Activated T-cell treated with anti-CD3 and anti-CD28 coated beads, Interleukin-2, amount 50 U/mL, for 4 hours (primary cell): ENCODE measurements around the gene RPL29. TPM values are rescaled to one million over a fixed set of nuclear protein-coding genes. Genes with fewer than 3 reads are reported as not detected.
A peak's percentile ranks its signal among the peaks of the same experiment; 100 is the strongest.

Experiments
- ATAC-seq, 2 donors: fragments of 200-7000 bp; cut with Tn5 transposase; one replicate each; pipeline ENCODE4 v1.10.0; 2021
- DNase-seq: peaks from one replicate; pipeline ENCODE4 v3.0.0-alpha.2; 2020
- H3K27me3 Mint-ChIP-seq: one replicate; pipeline ENCODE4 v1.8.0; 2021; ENCODE audit warnings: low read depth, mixed read lengths
- H3K36me3 Mint-ChIP-seq: one replicate; pipeline ENCODE4 v1.8.0; 2022; ENCODE audit warnings: mixed read lengths; ENCODE audit not compliant: insufficient read depth
- H3K4me1 Mint-ChIP-seq: one replicate; pipeline ENCODE4 v1.8.0; 2021; ENCODE audit warnings: low read depth, mixed read lengths
- H3K4me3 Mint-ChIP-seq: one replicate; pipeline ENCODE4 v1.8.0; 2021; ENCODE audit warnings: mild to moderate bottlenecking, moderate library complexity, mixed read lengths
- H3K9me3 Mint-ChIP-seq: one replicate; pipeline ENCODE4 v1.8.0; 2021; ENCODE audit warnings: mixed read lengths
- total RNA-seq, 3 donors: library from RNA; stranded (reverse); gene quantifications; one replicate each; pipeline ENCODE4 v1.2.1, GENCODE V29; 2021

The RPL29 gene
- total RNA-seq, 3 donors from 2014 or later: 1,732 to 1,841 (median 1,813) TPM

GRCh38 chr3:51961602-51962569 lies 33.8 kb downstream of the RPL29 start:
- Mint-ChIP-seq H3K4me1 (peaks cover 6% of the 10 kb centered on the region), H3K9me3 (no peaks in the 10 kb centered on the region), H3K27me3 (peaks cover under 1% of the 10 kb centered on the region), H3K4me3 (no peak overlapping the region), H3K36me3 (peaks cover 7% of the 10 kb centered on the region)
- DNase-seq (no peak), ATAC-seq (no peak)

DNA sequence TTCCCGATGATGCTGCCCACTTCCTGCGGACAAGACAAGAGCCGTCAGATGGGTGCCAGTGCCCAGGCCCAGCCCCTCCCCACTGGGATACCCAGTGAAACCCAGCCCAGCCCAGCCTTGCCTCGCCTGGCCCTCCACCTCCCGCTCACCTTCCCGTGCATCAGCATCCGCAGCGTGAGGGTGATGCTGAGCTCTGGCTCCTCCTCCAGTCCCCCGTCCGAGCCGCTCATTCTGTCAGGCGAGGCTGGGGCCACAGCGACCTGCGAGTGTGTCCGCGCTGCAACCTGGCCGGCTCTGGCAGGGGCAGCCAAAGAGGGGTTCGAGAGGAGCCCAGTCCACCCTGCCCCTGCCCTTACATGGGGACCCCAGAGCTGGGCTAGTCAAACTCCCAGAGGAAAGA lies 34.7 kb downstream of the RPL29 start:
- H3K27me3 Mint-ChIP-seq: peaks cover 6% of the 10 kb centered on the region
- peaks cover 8% of the 10 kb centered on the region for H3K4me1 Mint-ChIP-seq
- peaks cover 7% of the 10 kb centered on the region for H3K36me3 Mint-ChIP-seq
- H3K4me3 Mint-ChIP-seq: no peak overlapping the region
- H3K9me3 Mint-ChIP-seq: no peaks in the 10 kb centered on the region
- DNase-seq: no peak
- ATAC-seq: no peak

- H3K4me3 Mint-ChIP-seq: no peak overlapping the region
- H3K4me1 Mint-ChIP-seq: peaks cover 8% of the 10 kb centered on the region
- H3K9me3 Mint-ChIP-seq: no peaks in the 10 kb centered on the region
- no peak for ATAC-seq
- DNase-seq: no peak
- peaks cover 7% of the 10 kb centered on the region for H3K36me3 Mint-ChIP-seq
- peaks cover 6% of the 10 kb centered on the region for H3K27me3 Mint-ChIP-seq
Observed at GRCh38 chr3:51960386-51960785, 35.3 kb downstream of the RPL29 start.

DNA sequence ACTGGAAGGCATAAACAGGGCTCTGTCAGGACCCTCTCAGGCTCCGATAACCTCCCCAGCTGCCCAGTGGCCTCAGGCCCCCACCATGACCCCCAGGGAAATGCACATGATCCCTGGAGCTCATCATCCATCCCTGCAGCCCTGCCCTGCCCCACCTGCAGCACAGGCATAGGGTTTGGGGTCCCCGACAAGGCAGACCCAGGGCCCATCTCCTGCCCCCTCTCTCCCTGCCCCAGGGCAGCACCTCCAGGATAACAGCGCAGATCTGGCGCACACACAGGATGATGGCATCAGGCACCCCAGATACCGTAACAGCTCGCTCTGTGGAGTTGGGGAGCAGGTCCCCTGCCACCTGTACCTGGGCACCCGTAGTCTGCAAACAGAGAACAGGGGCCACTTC lies 36.0 kb downstream of the RPL29 start:
- Mint-ChIP-seq H3K27me3 (peaks cover 13% of the 10 kb centered on the region), H3K4me3 (no peak overlapping the region), H3K4me1 (peaks cover 4% of the 10 kb centered on the region), H3K36me3 (peaks cover 7% of the 10 kb centered on the region), H3K9me3 (no peaks in the 10 kb centered on the region)
- no peak for DNase-seq
- ATAC-seq: no peak

DNA sequence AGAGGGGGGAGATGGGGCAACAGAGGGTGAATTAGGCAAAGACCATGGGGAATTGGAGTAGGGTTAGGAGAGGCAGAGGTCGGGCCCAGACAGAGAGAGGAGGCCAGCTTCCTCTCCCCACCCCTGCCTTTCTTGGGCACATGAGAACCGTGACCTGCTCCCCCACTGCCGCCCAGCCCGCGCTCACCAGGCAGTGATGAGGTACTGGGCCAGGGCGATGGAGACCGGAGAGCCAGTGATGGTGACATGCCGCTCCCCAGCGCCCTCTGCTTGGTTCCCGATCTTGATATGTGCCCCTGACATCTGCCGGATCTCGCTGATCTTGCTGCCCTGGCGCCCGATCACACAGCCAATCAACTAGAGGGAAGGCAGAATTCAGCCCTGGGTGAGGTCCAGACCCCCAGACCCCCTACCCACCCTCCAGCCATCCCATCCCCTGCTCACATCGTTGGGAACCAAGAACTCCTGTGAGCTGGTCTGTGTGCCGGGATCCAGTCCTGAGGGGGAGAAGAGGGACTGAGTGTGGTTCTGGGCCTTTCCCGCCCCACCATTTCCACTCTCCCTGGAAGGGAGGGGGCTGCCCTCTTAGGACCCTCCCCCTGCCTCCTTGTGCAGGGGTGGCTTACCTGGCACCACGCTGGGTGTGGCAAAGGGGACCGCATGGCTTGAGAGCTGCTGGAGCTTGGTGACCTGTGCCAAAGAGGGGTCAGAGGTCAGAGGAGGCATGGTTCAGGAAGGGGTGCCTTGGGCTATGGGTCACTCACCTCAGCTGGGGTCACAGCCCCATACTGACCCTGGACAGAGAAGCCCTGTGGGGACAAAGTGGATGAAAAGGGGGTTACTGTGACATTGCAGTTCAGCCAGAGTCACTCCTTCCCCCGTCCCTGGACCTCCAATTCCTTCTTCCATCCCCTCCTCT lies 36.8 kb downstream of the RPL29 start:
- DNase-seq (no peak), ATAC-seq (no peak)
- Mint-ChIP-seq H3K9me3 (no peaks in the 10 kb centered on the region), H3K27me3 (peaks cover 20% of the 10 kb centered on the region), H3K36me3 (peaks cover 7% of the 10 kb centered on the region), H3K4me3 (no peak overlapping the region), H3K4me1 (peaks cover 4% of the 10 kb centered on the region)

- no peaks in the 10 kb centered on the region for H3K9me3 Mint-ChIP-seq
- H3K4me3 Mint-ChIP-seq: no peak overlapping the region
- peaks cover 7% of the 10 kb centered on the region for H3K36me3 Mint-ChIP-seq
- ATAC-seq (no peak), DNase-seq (no peak)
- H3K4me1 Mint-ChIP-seq: peaks cover 4% of the 10 kb centered on the region
- H3K27me3 Mint-ChIP-seq: peaks cover 23% of the 10 kb centered on the region
Observed at GRCh38 chr3:51957520-51958205, 38.0 kb downstream of the RPL29 start.

DNA sequence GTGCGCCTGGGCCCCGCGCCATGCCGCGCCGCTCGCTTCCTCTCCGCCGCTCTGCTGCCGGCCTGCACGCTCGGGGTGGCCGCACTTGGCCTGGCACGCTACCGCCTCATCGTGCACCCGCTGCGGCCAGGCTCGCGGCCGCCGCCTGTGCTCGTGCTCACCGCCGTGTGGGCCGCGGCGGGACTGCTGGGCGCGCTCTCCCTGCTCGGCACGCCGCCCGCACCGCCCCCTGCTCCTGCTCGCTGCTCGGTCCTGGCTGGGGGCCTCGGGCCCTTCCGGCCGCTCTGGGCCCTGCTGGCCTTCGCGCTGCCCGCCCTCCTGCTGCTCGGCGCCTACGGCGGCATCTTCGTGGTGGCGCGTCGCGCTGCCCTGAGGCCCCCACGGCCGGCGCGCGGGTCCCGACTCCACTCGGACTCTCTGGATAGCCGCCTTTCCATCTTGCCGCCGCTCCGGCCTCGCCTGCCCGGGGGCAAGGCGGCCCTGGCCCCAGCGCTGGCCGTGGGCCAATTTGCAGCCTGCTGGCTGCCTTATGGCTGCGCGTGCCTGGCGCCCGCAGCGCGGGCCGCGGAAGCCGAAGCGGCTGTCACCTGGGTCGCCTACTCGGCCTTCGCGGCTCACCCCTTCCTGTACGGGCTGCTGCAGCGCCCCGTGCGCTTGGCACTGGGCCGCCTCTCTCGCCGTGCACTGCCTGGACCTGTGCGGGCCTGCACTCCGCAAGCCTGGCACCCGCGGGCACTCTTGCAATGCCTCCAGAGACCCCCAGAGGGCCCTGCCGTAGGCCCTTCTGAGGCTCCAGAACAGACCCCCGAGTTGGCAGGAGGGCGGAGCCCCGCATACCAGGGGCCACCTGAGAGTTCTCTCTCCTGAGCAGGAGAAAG lies 39.6 kb downstream of the RPL29 start:
- ATAC-seq: peak; percentile 83
- Mint-ChIP-seq H3K4me1 (peaks cover 4% of the 10 kb centered on the region), H3K27me3 (peaks cover 25% of the 10 kb centered on the region), H3K36me3 (peaks cover 4% of the 10 kb centered on the region), H3K4me3 (no peak overlapping the region), H3K9me3 (no peaks in the 10 kb centered on the region)
- DNase-seq: no peak

- DNase-seq (no peak), ATAC-seq (no peak)
- Mint-ChIP-seq H3K4me1 (peaks cover 4% of the 10 kb centered on the region), H3K4me3 (peak within 1 kb of the TSS; percentile 35), H3K36me3 (peaks cover 2% of the 10 kb centered on the region), H3K9me3 (no peaks in the 10 kb centered on the region), H3K27me3 (peaks cover 25% of the 10 kb centered on the region)
Observed at GRCh38 chr3:51955175-51955892, 40.4 kb downstream of the RPL29 start, which contains the start of gene GPR62. TSS of gene GPR62 (plus strand) at chr3:51955381. CDS start at chr3:51955653, 272 bp downstream.

DNA sequence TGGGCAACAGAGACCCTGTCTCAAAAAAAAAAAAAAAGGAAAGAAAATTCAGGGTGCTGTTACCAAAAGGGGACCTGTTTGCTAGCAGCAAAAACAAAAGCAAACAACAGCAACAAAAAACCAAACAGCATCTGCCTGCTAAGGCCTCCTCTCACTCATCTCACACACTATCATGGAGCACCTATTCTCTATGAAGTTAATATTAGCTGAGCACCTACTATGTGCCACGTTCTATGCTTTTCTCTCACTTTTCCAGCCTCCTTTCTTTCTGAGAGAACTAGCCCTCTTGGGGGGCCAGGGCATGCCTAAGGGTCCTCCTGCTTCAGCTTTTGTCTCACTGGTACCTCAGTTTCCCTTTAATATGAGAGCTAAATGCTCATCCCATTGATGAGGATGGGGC lies 41.0 kb downstream of the RPL29 start:
- Mint-ChIP-seq H3K36me3 (peaks cover 2% of the 10 kb centered on the region), H3K4me3 (no peak overlapping the region), H3K27me3 (peaks cover 25% of the 10 kb centered on the region), H3K9me3 (no peaks in the 10 kb centered on the region), H3K4me1 (peaks cover 4% of the 10 kb centered on the region)
- ATAC-seq (no peak), DNase-seq (no peak)

GRCh38 chr3:51954105-51954504 lies 41.6 kb downstream of the RPL29 start:
- Mint-ChIP-seq H3K4me3 (no peak overlapping the region), H3K4me1 (peaks cover 4% of the 10 kb centered on the region), H3K9me3 (no peaks in the 10 kb centered on the region), H3K27me3 (peaks cover 25% of the 10 kb centered on the region), H3K36me3 (peaks cover 2% of the 10 kb centered on the region)
- DNase-seq (no peak), ATAC-seq (no peak)

DNA sequence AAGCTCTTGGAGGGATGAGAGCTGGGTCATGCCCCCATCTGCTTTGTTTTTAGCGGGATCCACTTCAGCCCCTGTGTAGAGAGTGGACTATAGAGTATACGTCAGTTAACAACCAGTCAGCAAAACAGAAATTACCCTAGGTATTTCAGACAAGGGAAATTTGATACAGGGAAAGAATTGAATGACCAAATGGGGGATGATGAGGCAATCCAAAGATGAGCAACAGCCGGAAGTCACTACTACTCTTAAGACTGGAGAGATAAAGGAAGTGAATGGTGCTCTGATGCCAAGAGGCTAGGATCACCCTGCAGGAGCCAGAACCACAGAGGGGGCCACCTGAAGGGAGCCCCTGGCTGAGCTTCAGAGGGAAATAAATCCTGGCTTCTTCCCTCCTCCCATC lies 42.2 kb downstream of the RPL29 start:
- H3K27me3 Mint-ChIP-seq: peaks cover 25% of the 10 kb centered on the region
- H3K4me1 Mint-ChIP-seq: peaks cover 4% of the 10 kb centered on the region
- peaks cover 2% of the 10 kb centered on the region for H3K36me3 Mint-ChIP-seq
- no peak for ATAC-seq
- no peak for DNase-seq
- H3K4me3 Mint-ChIP-seq: no peak overlapping the region
- no peaks in the 10 kb centered on the region for H3K9me3 Mint-ChIP-seq

- ATAC-seq (no peak), DNase-seq (no peak)
- no peaks in the 10 kb centered on the region for H3K9me3 Mint-ChIP-seq
- H3K36me3 Mint-ChIP-seq: no peaks in the 10 kb centered on the region
- no peak overlapping the region for H3K4me3 Mint-ChIP-seq
- peaks cover 19% of the 10 kb centered on the region for H3K27me3 Mint-ChIP-seq
- no peaks in the 10 kb centered on the region for H3K4me1 Mint-ChIP-seq
Observed at GRCh38 chr3:51950899-51951298, 44.8 kb downstream of the RPL29 start.

DNA sequence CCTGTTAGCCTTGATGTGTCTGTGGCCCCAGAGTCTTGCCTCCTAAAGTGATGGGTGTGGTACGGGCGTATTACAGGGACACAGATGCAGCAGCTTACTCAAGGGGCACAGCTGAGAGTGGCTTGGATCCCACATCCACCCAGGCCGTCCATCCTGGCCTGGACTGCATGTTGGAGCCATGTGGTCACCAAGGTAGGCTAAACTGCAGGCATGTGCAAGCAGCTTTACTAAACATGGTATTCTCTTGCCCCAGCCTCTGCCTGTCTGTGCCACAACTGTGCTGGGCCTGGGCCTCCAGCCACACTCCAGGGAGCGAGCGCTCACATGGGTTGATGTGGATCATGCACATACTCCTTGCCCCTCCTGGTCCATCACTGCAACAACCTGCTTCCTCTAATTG lies 46.6 kb downstream of the RPL29 start:
- H3K36me3 Mint-ChIP-seq: peaks cover 2% of the 10 kb centered on the region
- ATAC-seq: no peak
- DNase-seq: no peak
- peaks cover 7% of the 10 kb centered on the region for H3K27me3 Mint-ChIP-seq
- H3K9me3 Mint-ChIP-seq: no peaks in the 10 kb centered on the region
- no peaks in the 10 kb centered on the region for H3K4me1 Mint-ChIP-seq
- no peak overlapping the region for H3K4me3 Mint-ChIP-seq
